Measurements from ENCODE around the gene ACSBG1. TPM values are rescaled to one million over a fixed set of nuclear protein-coding genes. Genes with fewer than 3 reads are reported as not detected.

Gene ACSBG1
- total RNA-seq, 2 donors from 2014 or later = 0.58 to 0.59 TPM

DNA sequence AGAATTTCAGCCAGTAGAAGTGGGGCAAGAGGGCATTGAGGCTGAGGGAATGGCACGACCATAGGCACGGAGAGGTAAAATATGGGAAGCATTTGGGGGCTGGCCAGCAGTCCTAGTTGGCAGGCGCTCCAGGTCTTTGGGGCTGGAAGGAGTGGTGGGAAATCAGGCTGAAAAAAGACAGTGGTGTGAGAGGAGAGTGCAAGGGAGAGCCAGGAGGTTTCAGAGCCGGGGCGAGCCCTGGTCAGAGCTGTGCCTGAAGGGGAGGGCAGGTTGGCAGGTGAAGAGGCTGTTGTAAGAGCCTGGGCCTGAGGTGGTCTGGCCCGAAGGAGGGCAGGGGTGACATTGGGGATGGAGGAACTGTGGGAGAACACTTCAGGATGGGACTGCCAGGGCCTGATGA is 86.8 kb downstream of the ACSBG1 start:
- Histone ChIP-seq H3K4me3 (no peak overlapping the region), H3K27ac (no peak overlapping the region), H3K36me3 (no peaks in the 10 kb centered on the region), H3K27me3 (no peaks in the 10 kb centered on the region), H3K9ac (ENCODE audit: low read depth in 2 of 2, low read length in 2 of 2) (no peak overlapping the region), H3K4me1 (peaks cover 6% of the 10 kb centered on the region), H3K9me3 (no peaks in the 10 kb centered on the region)
- intact Hi-C loops (cut with DNase I) = no loop called here
- no peak for DNase-seq
- TF ChIP-seq CTCF (IDR thresholded peaks at IDR 0.05) = no peak

DNA sequence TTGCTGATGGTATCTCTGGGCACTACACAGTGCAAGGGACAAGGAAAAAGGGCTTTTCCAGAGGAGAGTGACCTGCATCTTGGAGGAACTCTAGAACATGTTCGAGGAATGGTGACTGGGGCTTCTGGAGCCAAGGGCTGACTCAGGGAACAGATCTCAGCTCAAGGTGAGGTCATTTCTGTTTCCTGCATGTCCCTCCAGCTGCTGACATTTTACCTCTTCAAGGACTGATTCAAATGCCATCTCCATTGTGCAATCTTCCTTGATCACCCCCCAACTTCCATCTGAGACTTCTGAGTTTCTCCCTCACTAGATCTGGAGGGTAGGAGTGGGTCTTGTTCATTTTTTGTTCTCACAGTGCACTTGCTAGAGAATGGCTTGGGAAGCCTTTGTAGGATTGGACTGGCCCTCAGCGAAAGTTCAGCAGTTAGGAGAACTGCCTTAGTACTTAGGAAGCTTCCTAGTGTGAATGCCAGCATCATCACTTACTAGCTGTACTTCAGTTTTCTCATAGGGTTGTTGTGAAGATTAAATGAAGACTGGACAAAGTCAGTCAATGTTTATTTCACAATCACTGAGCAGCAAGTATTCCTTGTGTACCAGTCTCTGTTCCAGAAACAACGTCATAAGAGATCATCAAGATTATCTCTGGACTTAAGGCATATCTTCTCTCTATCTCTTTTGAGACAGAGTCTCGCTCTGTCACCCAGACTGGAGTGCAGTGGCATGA is 87.8 kb downstream of the ACSBG1 start:
- Histone ChIP-seq H3K4me1 (peaks cover 6% of the 10 kb centered on the region), H3K9ac (ENCODE audit: low read depth in 2 of 2, low read length in 2 of 2) (no peak overlapping the region), H3K27me3 (no peaks in the 10 kb centered on the region), H3K36me3 (no peaks in the 10 kb centered on the region), H3K9me3 (no peaks in the 10 kb centered on the region), H3K27ac (no peak overlapping the region), H3K4me3 (no peak overlapping the region)
- DNase-seq = no peak
- TF ChIP-seq CTCF (IDR thresholded peaks at IDR 0.05) = no peak
- intact Hi-C loops (cut with DNase I) = no loop called here

DNA sequence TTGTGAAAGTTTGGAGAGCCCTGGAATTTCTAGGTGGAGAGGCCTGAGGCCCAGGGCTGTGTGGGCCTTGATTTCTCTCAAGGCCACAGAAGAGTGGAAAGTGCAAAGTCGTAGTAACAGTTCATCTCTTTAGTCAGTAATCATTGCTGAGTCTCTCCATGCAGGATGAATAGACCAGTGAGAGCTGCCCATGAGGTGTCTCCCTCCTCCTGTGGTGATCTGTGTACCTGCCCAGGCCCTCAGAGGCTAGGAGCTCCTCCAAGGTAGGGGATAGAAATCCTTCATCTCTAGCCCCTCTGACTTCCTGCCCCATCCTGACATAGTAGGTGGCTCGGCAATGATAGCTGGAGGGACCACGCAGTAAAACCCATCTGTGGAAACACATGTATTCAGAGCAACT is 92.0 kb downstream of the ACSBG1 start:
- H3K9me3 ChIP-seq = no peaks in the 10 kb centered on the region
- H3K27ac ChIP-seq = no peak overlapping the region
- H3K4me1 ChIP-seq = no peaks in the 10 kb centered on the region
- H3K4me3 ChIP-seq = no peak overlapping the region
- no peak for DNase-seq
- no peaks in the 10 kb centered on the region for H3K36me3 ChIP-seq
- no peak overlapping the region for H3K9ac ChIP-seq (ENCODE audit: low read depth in 2 of 2, low read length in 2 of 2)
- no peaks in the 10 kb centered on the region for H3K27me3 ChIP-seq
- TF ChIP-seq CTCF (IDR thresholded peaks at IDR 0.05) = no peak
- intact Hi-C loops (cut with DNase I) = no loop called here

DNA sequence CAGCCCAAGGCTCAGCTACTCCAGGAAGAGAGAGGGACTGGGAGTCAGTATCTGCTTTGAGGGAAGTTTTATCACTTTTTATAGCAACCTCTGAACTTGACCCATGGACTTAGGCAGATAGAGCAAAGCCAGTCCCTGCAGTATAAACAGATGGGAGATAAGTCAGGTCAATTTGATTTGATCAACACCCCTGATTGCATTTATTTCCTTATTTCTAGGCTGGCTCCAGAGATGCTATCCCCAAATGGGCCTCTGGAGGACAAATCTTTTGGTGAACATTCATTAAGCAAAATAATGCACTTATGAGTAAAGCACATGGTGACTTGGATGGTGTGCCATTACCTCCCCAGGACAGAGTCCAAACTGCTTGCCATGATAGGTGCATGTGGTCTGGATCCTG is 94.1 kb downstream of the ACSBG1 start:
- intact Hi-C loops (cut with DNase I) = no loop called here
- DNase-seq = peak; percentile 56

DNA sequence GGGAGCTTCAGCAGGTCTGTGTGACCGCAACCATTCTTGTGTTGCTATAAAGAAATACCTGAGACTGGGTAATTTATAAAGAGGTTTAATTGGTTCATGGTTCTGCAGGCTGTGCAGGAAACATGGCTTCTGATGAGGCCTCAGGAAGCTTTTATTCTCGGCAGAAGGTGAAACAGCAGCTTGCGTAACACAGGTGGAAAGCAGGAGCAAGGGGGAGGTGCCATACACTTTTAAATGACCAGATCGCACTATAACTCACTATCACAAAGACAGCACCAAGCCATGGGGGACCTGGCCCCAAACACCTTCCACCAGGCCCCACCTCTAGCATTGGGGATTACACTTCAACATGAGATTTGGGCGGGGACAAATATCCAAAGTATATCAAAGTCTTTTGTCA is 94.8 kb downstream of the ACSBG1 start:
- H3K27ac ChIP-seq = peak overlapping the region; percentile 68
- intact Hi-C loops (cut with DNase I) = no loop called here

More for the DNA sequence above, 94.1 kb downstream of the ACSBG1 start:
- H3K4me3 ChIP-seq = no peak overlapping the region
- no peak overlapping the region for H3K9ac ChIP-seq (ENCODE audit: low read depth in 2 of 2, low read length in 2 of 2)
- no peaks in the 10 kb centered on the region for H3K27me3 ChIP-seq
- no peak for TF ChIP-seq CTCF (IDR thresholded peaks at IDR 0.05)
- no peaks in the 10 kb centered on the region for H3K4me1 ChIP-seq
- no peaks in the 10 kb centered on the region for H3K9me3 ChIP-seq
- peak overlapping the region; percentile 68 for H3K27ac ChIP-seq
- H3K36me3 ChIP-seq = no peaks in the 10 kb centered on the region

More for the DNA sequence above, 94.8 kb downstream of the ACSBG1 start:
- DNase-seq = no peak
- H3K27me3 ChIP-seq = no peaks in the 10 kb centered on the region
- no peaks in the 10 kb centered on the region for H3K9me3 ChIP-seq
- H3K36me3 ChIP-seq = no peaks in the 10 kb centered on the region
- TF ChIP-seq CTCF (IDR thresholded peaks at IDR 0.05) = no peak
- H3K4me1 ChIP-seq = no peaks in the 10 kb centered on the region
- no peak overlapping the region for H3K4me3 ChIP-seq
- no peak overlapping the region for H3K9ac ChIP-seq (ENCODE audit: low read depth in 2 of 2, low read length in 2 of 2)

All from colonic mucosa (tissue), 4 donors.